ENCODE results near the gene NUP210. TPM values are rescaled to one million over a fixed set of nuclear protein-coding genes. Genes with fewer than 3 reads are reported as not detected.
A peak's percentile ranks its signal among the peaks of the same experiment; 100 is the strongest.

Gene NUP210
- total RNA-seq, 3 donors from 2014 or later (not counting 1 experiment from before 2014, with no cell fraction given): 156 to 194 (median 179) TPM

DNA sequence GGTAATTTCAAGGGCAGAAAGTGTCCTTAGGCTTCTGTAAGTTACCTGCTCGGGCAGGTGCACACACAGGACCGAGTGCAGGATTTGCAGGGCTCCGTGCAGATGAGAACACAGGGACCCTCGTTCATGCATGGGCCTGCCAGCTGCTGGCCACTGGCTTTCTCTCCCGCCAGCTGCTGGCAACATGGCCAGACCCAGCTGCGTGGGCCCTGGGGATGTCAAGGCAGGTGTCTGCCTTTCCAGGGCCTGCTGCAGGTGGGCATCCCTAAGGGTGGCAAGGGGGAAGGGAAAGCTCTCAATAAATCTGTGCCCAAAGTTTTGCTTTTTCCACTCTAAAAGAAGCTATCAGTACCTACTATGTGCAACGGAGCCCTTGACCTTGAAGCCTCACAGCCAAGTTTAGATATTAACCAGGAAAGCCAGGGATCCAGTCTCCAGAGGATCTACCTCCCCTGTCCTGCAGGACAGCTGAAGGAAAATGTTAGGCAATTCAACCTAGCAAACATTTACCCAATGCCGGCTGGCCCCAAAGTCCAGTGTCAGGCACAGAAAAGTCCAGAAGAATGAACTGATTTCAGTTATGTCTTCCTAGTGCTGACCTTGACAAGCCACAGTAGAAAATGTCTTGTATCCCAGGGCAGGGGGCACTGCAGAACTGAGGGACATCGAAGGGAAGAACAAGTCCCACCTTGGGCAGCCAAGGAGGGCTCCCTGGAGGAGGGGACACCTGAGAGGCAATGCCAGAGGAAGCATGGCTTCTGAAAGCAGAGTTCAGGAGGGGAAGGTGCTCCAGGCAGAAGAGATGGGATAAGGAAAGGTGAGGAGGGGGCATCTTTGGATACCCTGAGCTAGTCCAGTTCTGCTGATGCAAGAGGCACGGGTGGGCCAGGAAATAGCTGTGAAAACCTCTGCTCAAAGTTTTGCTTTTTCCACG lies 26.4 kb downstream of the NUP210 start:
- Histone ChIP-seq H3K4me3 (ENCODE audit: low read length) (no peak overlapping the region), H3K27me3 (ENCODE audit: control insufficient read depth, insufficient read depth, low read length) (no peaks in the 10 kb centered on the region), H3K4me1 (ENCODE audit: control insufficient read depth, insufficient read depth, low read length) (peaks cover 6% of the 10 kb centered on the region), H3K36me3 (ENCODE audit: control insufficient read depth, insufficient read depth, low read length) (peaks cover 86% of the 10 kb centered on the region), H3K9me3 (ENCODE audit: control insufficient read depth, insufficient read depth, low read length) (no peaks in the 10 kb centered on the region), H3K27ac (ENCODE audit: low read length) (no peak overlapping the region)
- TF ChIP-seq, protein P1, sequence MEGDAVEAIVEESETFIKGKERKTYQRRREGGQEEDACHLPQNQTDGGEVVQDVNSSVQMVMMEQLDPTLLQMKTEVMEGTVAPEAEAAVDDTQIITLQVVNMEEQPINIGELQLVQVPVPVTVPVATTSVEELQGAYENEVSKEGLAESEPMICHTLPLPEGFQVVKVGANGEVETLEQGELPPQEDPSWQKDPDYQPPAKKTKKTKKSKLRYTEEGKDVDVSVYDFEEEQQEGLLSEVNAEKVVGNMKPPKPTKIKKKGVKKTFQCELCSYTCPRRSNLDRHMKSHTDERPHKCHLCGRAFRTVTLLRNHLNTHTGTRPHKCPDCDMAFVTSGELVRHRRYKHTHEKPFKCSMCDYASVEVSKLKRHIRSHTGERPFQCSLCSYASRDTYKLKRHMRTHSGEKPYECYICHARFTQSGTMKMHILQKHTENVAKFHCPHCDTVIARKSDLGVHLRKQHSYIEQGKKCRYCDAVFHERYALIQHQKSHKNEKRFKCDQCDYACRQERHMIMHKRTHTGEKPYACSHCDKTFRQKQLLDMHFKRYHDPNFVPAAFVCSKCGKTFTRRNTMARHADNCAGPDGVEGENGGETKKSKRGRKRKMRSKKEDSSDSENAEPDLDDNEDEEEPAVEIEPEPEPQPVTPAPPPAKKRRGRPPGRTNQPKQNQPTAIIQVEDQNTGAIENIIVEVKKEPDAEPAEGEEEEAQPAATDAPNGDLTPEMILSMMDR (IDR thresholded peaks at IDR 0.05): no peak
- intact Hi-C loops (cut with micrococcal nuclease): no loop called here
- no peaks in the 10 kb centered on the region for H3K36me3 Mint-ChIP-seq
- H3K4me1 Mint-ChIP-seq: peaks cover 20 to 23% of the 10 kb centered on the region in 2 donors
- H3K27me3 Mint-ChIP-seq (ENCODE audit: low read depth in 2 of 2): no peaks in the 10 kb centered on the region
- ATAC-seq (no peak), DNase-seq (no peak)
- no peak overlapping the region for H3K4me3 Mint-ChIP-seq
- H3K27ac Mint-ChIP-seq: peak overlapping the region in 1 of 2 donors; percentile 72
- 76% methylated on average over 11 of the region's 11 CpGs for WGBS (ENCODE audit: insufficient coverage)
- H3K9me3 Mint-ChIP-seq: no peaks in the 10 kb centered on the region

DNA sequence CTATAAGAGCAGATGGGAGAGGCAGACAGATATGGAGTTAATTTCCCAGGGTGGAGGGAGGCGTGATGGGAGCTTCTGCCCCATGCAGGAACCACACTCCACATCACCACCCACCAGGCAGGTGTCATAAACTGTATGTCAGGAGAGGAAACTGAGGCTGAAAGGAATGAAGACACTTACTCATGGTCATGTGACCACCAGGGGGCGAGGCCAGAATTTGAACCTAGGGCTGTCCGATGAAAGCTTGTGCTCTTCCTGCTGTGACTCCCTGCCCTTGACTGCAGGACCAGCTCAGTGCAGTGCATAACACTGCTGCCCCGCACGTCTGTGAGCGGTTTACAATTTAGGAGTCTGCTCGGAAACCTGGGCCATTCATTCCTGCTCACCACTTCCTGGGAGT lies 28.8 kb downstream of the NUP210 start:
- Histone ChIP-seq H3K27me3 (ENCODE audit: control insufficient read depth, insufficient read depth, low read length) (no peaks in the 10 kb centered on the region), H3K4me1 (ENCODE audit: control insufficient read depth, insufficient read depth, low read length) (no peaks in the 10 kb centered on the region), H3K36me3 (ENCODE audit: control insufficient read depth, insufficient read depth, low read length) (peaks cover 90% of the 10 kb centered on the region), H3K27ac (ENCODE audit: low read length) (no peak overlapping the region), H3K9me3 (ENCODE audit: control insufficient read depth, insufficient read depth, low read length) (no peaks in the 10 kb centered on the region), H3K4me3 (ENCODE audit: low read length) (no peak overlapping the region)
- Mint-ChIP-seq H3K9me3 (no peaks in the 10 kb centered on the region), H3K27ac (peak overlapping the region in 1 of 2 donors; percentile 60), H3K4me3 (no peak overlapping the region), H3K27me3 (ENCODE audit: low read depth in 2 of 2) (no peaks in the 10 kb centered on the region), H3K4me1 (peaks cover 12 to 29% of the 10 kb centered on the region in 2 donors), H3K36me3 (peaks cover 1% of the 10 kb centered on the region)
- TF ChIP-seq, protein P1 (IDR thresholded peaks at IDR 0.05): peak; percentile 42
- ATAC-seq (peak in 1 of 3 donors; percentile 34), DNase-seq (peak in 1 of 2 donors; percentile 64)
- 91% methylated on average over 6 of the region's 7 CpGs for WGBS (ENCODE audit: insufficient coverage)
- intact Hi-C loops (cut with micrococcal nuclease): loop anchor here (2.0 kb wide), 1 partner anchor 61 kb away; no protein-coding TSS in a partner anchor

DNA sequence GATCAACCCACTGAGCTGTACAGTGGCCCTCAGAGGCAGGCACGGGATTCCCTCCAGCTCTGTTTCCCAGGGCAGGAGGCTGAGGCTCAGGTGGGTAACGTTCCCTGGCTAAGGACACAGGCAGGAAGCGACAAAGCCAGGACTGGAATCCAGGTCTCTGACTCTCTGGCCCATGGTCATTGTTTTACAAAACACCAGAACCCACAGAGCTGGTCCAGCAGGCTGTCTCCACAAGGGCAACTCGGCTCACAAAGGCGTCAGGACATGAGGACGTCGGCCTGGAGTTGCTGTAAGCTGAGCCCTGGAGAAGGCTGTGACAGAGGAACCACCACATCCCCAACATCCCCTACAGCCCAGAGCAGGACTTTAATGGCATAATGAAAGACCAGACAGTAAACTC lies 30.7 kb downstream of the NUP210 start:
- no peak for DNase-seq
- intact Hi-C loops (cut with micrococcal nuclease): no loop called here
- TF ChIP-seq, protein P1 (IDR thresholded peaks at IDR 0.05): no peak
- peaks cover 92% of the 10 kb centered on the region for H3K36me3 ChIP-seq (ENCODE audit: control insufficient read depth, insufficient read depth, low read length)
- Mint-ChIP-seq H3K9me3 (no peaks in the 10 kb centered on the region), H3K27ac (peak overlapping the region in 1 of 2 donors; percentile 14), H3K36me3 (peaks cover 19% of the 10 kb centered on the region), H3K27me3 (ENCODE audit: low read depth in 2 of 2) (no peaks in the 10 kb centered on the region), H3K4me3 (no peak overlapping the region), H3K4me1 (peaks cover 18 to 27% of the 10 kb centered on the region in 2 donors)
- H3K4me3 ChIP-seq (ENCODE audit: low read length): no peak overlapping the region
- H3K27me3 ChIP-seq (ENCODE audit: control insufficient read depth, insufficient read depth, low read length): no peaks in the 10 kb centered on the region
- ATAC-seq: no peak
- no peaks in the 10 kb centered on the region for H3K4me1 ChIP-seq (ENCODE audit: control insufficient read depth, insufficient read depth, low read length)
- 94% methylated on average over 7 of the region's 7 CpGs for WGBS (ENCODE audit: insufficient coverage)
- no peaks in the 10 kb centered on the region for H3K9me3 ChIP-seq (ENCODE audit: control insufficient read depth, insufficient read depth, low read length)
- no peak overlapping the region for H3K27ac ChIP-seq (ENCODE audit: low read length)

Measured in natural killer cell (primary cell).